Thyroid gland (tissue), 4 donors: ENCODE results near the gene ELAVL4.

Source experiments
- POLR2A ChIP-seq, 2 donors: fragments of 450-650 bp; IDR thresholded peaks; one replicate each; pipeline ENCODE4 v1.6.1; 2017; ENCODE audit warnings: antibody characterized with exemption in 2 of 2, mild to moderate bottlenecking in 2 of 2, moderate library complexity in 1 of 2
- TF ChIP-seq, protein P1 (sequence below), 6 experiments: fragments of 200-600 bp in 3 of 6; fragments of 450-650 bp in 3 of 6; sonication (generic) in 3 of 6; IDR thresholded peaks; one replicate each; pipeline ENCODE4 v1.5.1; 2016 to 2019; ENCODE audit warnings: antibody characterized with exemption in 6 of 6, mild to moderate bottlenecking in 2 of 6, inconsistent platforms in 1 of 6, moderate library complexity in 1 of 6

DNA sequence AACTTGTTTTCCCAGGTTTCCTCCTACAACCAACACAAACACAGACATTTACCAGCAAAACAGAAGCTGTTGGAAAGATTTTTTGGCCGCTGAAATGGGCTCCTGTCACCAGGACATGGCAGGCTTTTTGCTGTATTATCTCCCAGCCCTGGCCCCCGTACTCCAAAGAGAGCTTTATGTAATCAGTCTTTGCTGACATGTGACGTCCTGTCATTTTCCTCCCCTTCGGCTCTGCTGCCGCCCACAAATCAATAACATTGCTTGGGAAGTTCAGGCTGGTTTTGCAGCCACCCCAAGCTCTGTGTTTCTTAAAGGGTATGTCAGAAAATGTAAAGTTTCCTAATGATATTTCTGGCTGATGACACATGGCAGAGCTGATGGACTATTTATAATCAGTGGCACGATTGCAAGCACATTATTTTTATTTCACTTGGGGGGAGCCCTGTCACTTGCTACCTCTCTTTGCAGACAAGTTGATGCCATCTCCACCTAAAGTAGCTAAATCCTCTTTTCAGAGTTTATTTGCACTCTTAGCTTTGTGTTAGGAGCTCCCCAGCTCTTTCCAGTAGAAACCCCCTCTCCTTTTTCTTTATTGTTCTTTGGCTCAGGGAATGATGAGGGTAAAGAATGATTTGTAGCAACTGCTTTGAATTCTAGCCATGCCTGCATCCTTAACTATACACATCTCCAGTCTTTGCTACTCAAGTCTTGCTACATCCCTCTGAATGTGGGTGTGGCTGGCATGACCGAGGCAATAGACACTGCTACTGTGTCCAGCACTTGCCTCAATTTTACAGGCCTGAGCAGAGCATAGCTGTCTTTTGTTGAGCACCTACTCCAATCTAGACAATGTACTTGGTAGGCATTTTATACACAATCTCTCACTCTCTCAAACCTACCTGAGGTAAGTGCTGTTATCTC, 67.3 kb downstream of the ELAVL4 start:
- TF ChIP-seq, protein P1, sequence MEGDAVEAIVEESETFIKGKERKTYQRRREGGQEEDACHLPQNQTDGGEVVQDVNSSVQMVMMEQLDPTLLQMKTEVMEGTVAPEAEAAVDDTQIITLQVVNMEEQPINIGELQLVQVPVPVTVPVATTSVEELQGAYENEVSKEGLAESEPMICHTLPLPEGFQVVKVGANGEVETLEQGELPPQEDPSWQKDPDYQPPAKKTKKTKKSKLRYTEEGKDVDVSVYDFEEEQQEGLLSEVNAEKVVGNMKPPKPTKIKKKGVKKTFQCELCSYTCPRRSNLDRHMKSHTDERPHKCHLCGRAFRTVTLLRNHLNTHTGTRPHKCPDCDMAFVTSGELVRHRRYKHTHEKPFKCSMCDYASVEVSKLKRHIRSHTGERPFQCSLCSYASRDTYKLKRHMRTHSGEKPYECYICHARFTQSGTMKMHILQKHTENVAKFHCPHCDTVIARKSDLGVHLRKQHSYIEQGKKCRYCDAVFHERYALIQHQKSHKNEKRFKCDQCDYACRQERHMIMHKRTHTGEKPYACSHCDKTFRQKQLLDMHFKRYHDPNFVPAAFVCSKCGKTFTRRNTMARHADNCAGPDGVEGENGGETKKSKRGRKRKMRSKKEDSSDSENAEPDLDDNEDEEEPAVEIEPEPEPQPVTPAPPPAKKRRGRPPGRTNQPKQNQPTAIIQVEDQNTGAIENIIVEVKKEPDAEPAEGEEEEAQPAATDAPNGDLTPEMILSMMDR (IDR thresholded peaks at IDR 0.05), result no peak
- TF ChIP-seq POLR2A (IDR thresholded peaks at IDR 0.05), result no peak
